HL-60/S4 treated with phorbol 12-myristate 13-acetate at 8.2 ng/mL for 4 days and 3 days (cell line): ENCODE measurements around the gene SOX5.
"Not testable (repeated sequence)": the region's sequence is repeated elsewhere in the genome, so short reads cannot be mapped to it uniquely, and the experiment has no call there.

ENCODE experiments used
- in situ Hi-C: fragments of 300-500 bp; cut with MboI; formaldehyde crosslinking; loops from 2 replicates; pipeline ENCODE4 v1.15.0; 2022; ENCODE audit warnings: low sequenced_read_pairs

The SOX5 gene

GRCh38 chr12:23911574-23911973, 37.9 kb downstream of the SOX5 start:
- in situ Hi-C loops = no loop called here

- in situ Hi-C loops = no loop called here
Observed at GRCh38 chr12:23909551-23909950, 39.9 kb downstream of the SOX5 start.

- in situ Hi-C loops = no loop called here
Observed at GRCh38 chr12:23906329-23906728, 43.1 kb downstream of the SOX5 start.

GRCh38 chr12:23899434-23899833, 50.0 kb downstream of the SOX5 start:
- in situ Hi-C loops = no loop called here

GRCh38 chr12:23898121-23898520, 51.3 kb downstream of the SOX5 start:
- in situ Hi-C loops = no loop called here

GRCh38 chr12:23895792-23896218, 53.7 kb downstream of the SOX5 start:
- in situ Hi-C loops = no loop called here

- in situ Hi-C loops = no loop called here
Observed at GRCh38 chr12:23893611-23894010, 55.9 kb downstream of the SOX5 start.

GRCh38 chr12:23891115-23891514, 58.4 kb downstream of the SOX5 start:
- in situ Hi-C loops = no loop called here

- in situ Hi-C loops = no loop called here
Observed at GRCh38 chr12:23889069-23889440, 60.4 kb downstream of the SOX5 start.

- in situ Hi-C loops = no loop called here
Observed at GRCh38 chr12:23888396-23889068, 60.9 kb downstream of the SOX5 start.

- in situ Hi-C loops = no loop called here
Observed at GRCh38 chr12:23887055-23887835, 62.2 kb downstream of the SOX5 start.

GRCh38 chr12:23885394-23885793, 64.1 kb downstream of the SOX5 start:
- in situ Hi-C loops = no loop called here

- in situ Hi-C loops = no loop called here
Observed at GRCh38 chr12:23884909-23885308, 64.6 kb downstream of the SOX5 start.

GRCh38 chr12:23880988-23881387, 68.5 kb downstream of the SOX5 start:
- in situ Hi-C loops = no loop called here

GRCh38 chr12:23876618-23877017, 72.9 kb downstream of the SOX5 start:
- in situ Hi-C loops = not testable (repeated sequence)

- in situ Hi-C loops = no loop called here
Observed at GRCh38 chr12:23867794-23868193, 81.7 kb downstream of the SOX5 start.

- in situ Hi-C loops = no loop called here
Observed at GRCh38 chr12:23862701-23863100, 86.8 kb downstream of the SOX5 start.

GRCh38 chr12:23860019-23860418, 89.5 kb downstream of the SOX5 start:
- in situ Hi-C loops = no loop called here

- in situ Hi-C loops = no loop called here
Observed at GRCh38 chr12:23857178-23857577, 92.3 kb downstream of the SOX5 start.

- in situ Hi-C loops = no loop called here
Observed at GRCh38 chr12:23855813-23856212, 93.7 kb downstream of the SOX5 start.

- in situ Hi-C loops = no loop called here
Observed at GRCh38 chr12:23854598-23854997, 94.9 kb downstream of the SOX5 start.

- in situ Hi-C loops = no loop called here
Observed at GRCh38 chr12:23853640-23854039, 95.8 kb downstream of the SOX5 start.
